K562 (cell line): Measurements from ENCODE around the gene PRKCSH. TPM values are rescaled to one million over a fixed set of nuclear protein-coding genes. Genes with fewer than 3 reads are reported as not detected.
A peak's percentile ranks its signal among the peaks of the same experiment; 100 is the strongest.

Experiments used
- ATAC-seq: fragments of 200-7000 bp; cut with Tn5 transposase; 3 replicates; pipeline ENCODE4 v1.9.1; 2020; ENCODE audit warnings: moderate library complexity
- BruUV-seq: library from RNA; stranded (reverse); fragments of 400-500 nt; replicated peaks from 2 replicates; lab custom pipeline; 2021; lab: Mats Ljungman, UMichigan
- CTCF ChIA-PET: fragments of 300-600 bp; formaldehyde crosslinking; extraction: SDS; loops from one replicate; lab custom pipeline; 2021; ENCODE audit warnings: low intra/inter-chr PET ratio; lab: Yijun Ruan, JAX
- POLR2A ChIA-PET: fragments of 300-600, 350-650 bp; sonication (Branson Sonifier 250); formaldehyde crosslinking; extraction: SDS; loops from one replicate; lab custom pipeline; 2021; ENCODE audit warnings: antibody characterized with exemption, inconsistent platforms; lab: Yijun Ruan, JAX
- DNase-seq, 4 experiments: peaks; one replicate each; pipeline versions ENCODE4 v3.0.0 to v3.0.0-alpha.2; 2011 to 2018; ENCODE audit warnings: low spot score in 3 of 4, mixed read lengths in 3 of 4; ENCODE audit errors: extremely low read depth in 1 of 4
- FAIRE-seq: peaks from 2 replicates; lab custom pipeline; 2011; peaks lifted over from hg19 to GRCh38; lab: Jason Lieb, UNC
- H2AFZ ChIP-seq: 2 replicates; pipeline ENCODE4 v1.6.0; 2011; ENCODE audit warnings: low read depth, low read length, control low read depth, inconsistent platforms
- H3K27ac ChIP-seq: fragments of 200-600 bp; 3 replicates; pipeline ENCODE4 v1.8.0; 2011; ENCODE audit warnings: low read depth, mild to moderate bottlenecking, control low read depth, inconsistent platforms, low read length, moderate library complexity, mixed read lengths; ENCODE audit errors: extremely low read depth
- H3K27me3 ChIP-seq, 2 experiments: fragments of 300-600 bp in 1 of 2; 2 replicates in 1 of 2; 3 replicates in 1 of 2; pipeline versions ENCODE4 v1.6.0 to v1.8.0; 2011; ENCODE audit warnings: inconsistent platforms in 2 of 2, low read length in 2 of 2, mild to moderate bottlenecking in 1 of 2, mixed read lengths in 1 of 2, moderate library complexity in 1 of 2; ENCODE audit not compliant: control insufficient read depth in 2 of 2, insufficient read depth in 2 of 2
- H3K36me3 ChIP-seq: fragments of 300-600 bp; 3 replicates; pipeline ENCODE4 v1.8.0; 2011; ENCODE audit warnings: mild to moderate bottlenecking, low read length, inconsistent platforms; ENCODE audit not compliant: control insufficient read depth, insufficient read depth
- H3K4me1 ChIP-seq, 2 experiments: fragments of 200-600 bp in 1 of 2; replicated peaks in 1 of 2; 2 replicates in 1 of 2; 3 replicates in 1 of 2; pipeline versions ENCODE4 v1.5.1 to v1.8.0; 2011; ENCODE audit warnings: inconsistent platforms in 2 of 2, low read length in 2 of 2, mild to moderate bottlenecking in 1 of 2, mixed read lengths in 1 of 2, moderate library complexity in 1 of 2; ENCODE audit not compliant: control insufficient read depth in 2 of 2, insufficient read depth in 2 of 2
- H3K4me2 ChIP-seq: 2 replicates; pipeline ENCODE4 v1.6.1; 2011; ENCODE audit warnings: low read length, control low read depth, inconsistent platforms, mixed read lengths; ENCODE audit not compliant: insufficient read depth
- H3K4me3 ChIP-seq: fragments of 200-600 bp; sonication (generic), shearing (Covaris generic); 2 replicates; pipeline ENCODE4 v1.5.1; 2016; ENCODE audit warnings: control low read depth, inconsistent platforms
- H3K79me2 ChIP-seq: fragments of 200-600 bp; 3 replicates; pipeline ENCODE4 v1.8.0; 2011; ENCODE audit warnings: low read length, inconsistent platforms; ENCODE audit not compliant: control insufficient read depth, insufficient read depth
- H3K9ac ChIP-seq, 2 experiments: 2 replicates each; pipeline versions ENCODE4 v1.6.0 to v1.6.1; 2011; ENCODE audit warnings: low read depth in 2 of 2, low read length in 2 of 2, control low read depth in 1 of 2, inconsistent platforms in 1 of 2, mild to moderate bottlenecking in 1 of 2, mixed read lengths in 1 of 2; ENCODE audit not compliant: insufficient read depth in 1 of 2
- H3K9me1 ChIP-seq: one replicate; pipeline ENCODE4 v1.6.0; 2011; ENCODE audit warnings: inconsistent platforms, mild to moderate bottlenecking, low read length, moderate library complexity; ENCODE audit not compliant: control insufficient read depth, insufficient read depth
- H3K9me3 ChIP-seq: replicated peaks from 2 replicates; pipeline ENCODE4 v1.5.1; 2011; ENCODE audit warnings: low read depth, low read length, inconsistent platforms; ENCODE audit not compliant: control insufficient read depth, insufficient read depth
- H4K20me1 ChIP-seq: replicated peaks from 2 replicates; pipeline ENCODE4 v1.6.1; 2011; ENCODE audit warnings: low read length, inconsistent platforms, mixed read lengths; ENCODE audit not compliant: control insufficient read depth, insufficient read depth
- BRD9 ChIP-seq: fragments of 450-650 bp; IDR thresholded peaks from 2 replicates; pipeline ENCODE4 v1.6.1; 2018; ENCODE audit warnings: low read depth; ENCODE audit not compliant: partially characterized antibody
- CBX5 ChIP-seq: IDR thresholded peaks from 2 replicates; pipeline ENCODE4 v1.6.1; 2014; ENCODE audit warnings: low read depth, borderline replicate concordance
- MEF2D ChIP-seq: conservative IDR thresholded peaks from 2 replicates; pipeline ENCODE4 v1.6.1; 2016; ENCODE audit warnings: low read depth, missing genetic modification characterization, missing compliant biosample characterization
- NRF1 ChIP-seq, 2 experiments: fragments of 450-650 bp; IDR thresholded peaks in 1 of 2; conservative IDR thresholded peaks in 1 of 2; 2 replicates each; pipeline ENCODE4 v1.6.1; 2014; ENCODE audit warnings: mild to moderate bottlenecking in 2 of 2
- PREB ChIP-seq: sonication (generic); formaldehyde crosslinking; IDR thresholded peaks from 2 replicates; pipeline ENCODE4 v1.8.1; 2023; ENCODE audit warnings: mild to moderate bottlenecking, missing genetic modification reagents
- SRSF7 ChIP-seq: fragments of 200-400 bp; formaldehyde crosslinking; optimal IDR thresholded peaks from 2 replicates; pipeline ENCODE3; 2017; ENCODE audit warnings: mild to moderate bottlenecking, low read depth, low read length
- TCF3 ChIP-seq: sonication (generic); formaldehyde crosslinking; IDR thresholded peaks from 2 replicates; pipeline ENCODE4 v1.4.0; 2020; ENCODE audit warnings: mild to moderate bottlenecking, missing genetic modification reagents
- UBTF ChIP-seq, 2 experiments: IDR thresholded peaks; 2 replicates each; pipeline ENCODE4 v1.6.1; 2012; ENCODE audit warnings: improper control_type of control experiment in 2 of 2, low read depth in 2 of 2, low read length in 2 of 2, borderline replicate concordance in 1 of 2
- ZKSCAN8 ChIP-seq: fragments of 200-800 bp; sonication (Bioruptor generic); IDR thresholded peaks from 2 replicates; pipeline ENCODE4 v1.6.1; 2016; ENCODE audit warnings: missing genetic modification characterization, missing compliant biosample characterization
- ZNF23 ChIP-seq: fragments of 250-450 bp; sonication (Bioruptor Pico); IDR thresholded peaks from 2 replicates; pipeline ENCODE4 v1.4.0; 2020; ENCODE audit warnings: mild to moderate bottlenecking
- ZNF507 ChIP-seq: conservative IDR thresholded peaks from 2 replicates; pipeline ENCODE4 v1.6.1; 2017; ENCODE audit warnings: missing genetic modification characterization, missing compliant biosample characterization
- ZNF644 ChIP-seq: fragments of 200-800 bp; sonication (Bioruptor generic); IDR thresholded peaks from 2 replicates; pipeline ENCODE4 v1.6.1; 2016; ENCODE audit warnings: low read depth, missing genetic modification characterization, missing compliant biosample characterization
- WGBS: fragments of 100-300 bp; shearing (Covaris generic); methylation state at CpG from one replicate; pipeline ENCODE4 v1.1.6; 2016; ENCODE audit warnings: low coverage, mixed read lengths; ENCODE audit not compliant: insufficient coverage; ENCODE audit errors: missing lambda C conversion rate; 5-methylcytosine and 5-hydroxymethylcytosine counted together
- in situ Hi-C: fragments of 300-500 bp; cut with MboI; formaldehyde crosslinking; loops from 4 replicates; pipeline ENCODE4 v1.15.0; 2018; ENCODE audit warnings: inconsistent platforms, mixed read lengths
- intact Hi-C: fragments of 100-400 bp; cut with micrococcal nuclease; formaldehyde crosslinking; loops from 2 replicates; pipeline ENCODE4 v1.14.2; 2022
- polyA plus RNA-seq, 8 experiments: library from polyadenylated mRNA; depleted of rRNA in 4 of 8; stranded (reverse) in 5 of 8; unstranded in 3 of 8; fragments of >200 nt; fragmentation: Nextera tagmentation in 2 of 8; fragmentation: Illumina TruSeq in 1 of 8; extraction: Ambion mirVana in 2 of 8; extraction: Trizol in 1 of 8; gene quantifications; 2 replicates each; pipeline versions ENCODE4 v1.2.1 to v1.2.3, GENCODE V29; 2011 to 2014; ENCODE audit warnings: inconsistent platforms in 1 of 8, missing spikeins in 1 of 8
- total RNA-seq, 7 experiments: library from RNA; depleted of rRNA in 6 of 7; stranded (reverse); fragments of >200 nt in 6 of 7; fragmentation: Illumina TruSeq in 2 of 7; extraction: Trizol in 2 of 7; gene quantifications; 2 replicates each; pipeline versions ENCODE4 v1.2.1 to v1.2.3, GENCODE V29; 2011 to 2021; ENCODE audit warnings: low replicate concordance in 1 of 7
- TF ChIP-seq, protein P1 (sequence below): sonication (generic); formaldehyde crosslinking; IDR thresholded peaks from 2 replicates; pipeline ENCODE4 v1.8.0; 2022; ENCODE audit warnings: mild to moderate bottlenecking, low read depth, missing genetic modification reagents

The PRKCSH gene
- total and polyA plus RNA-seq, 9 of the 15 experiments (the other 6 are each of a cell fraction or from before 2014, with no cell fraction given), result 2.3 to 297 (median 48.1) TPM

DNA sequence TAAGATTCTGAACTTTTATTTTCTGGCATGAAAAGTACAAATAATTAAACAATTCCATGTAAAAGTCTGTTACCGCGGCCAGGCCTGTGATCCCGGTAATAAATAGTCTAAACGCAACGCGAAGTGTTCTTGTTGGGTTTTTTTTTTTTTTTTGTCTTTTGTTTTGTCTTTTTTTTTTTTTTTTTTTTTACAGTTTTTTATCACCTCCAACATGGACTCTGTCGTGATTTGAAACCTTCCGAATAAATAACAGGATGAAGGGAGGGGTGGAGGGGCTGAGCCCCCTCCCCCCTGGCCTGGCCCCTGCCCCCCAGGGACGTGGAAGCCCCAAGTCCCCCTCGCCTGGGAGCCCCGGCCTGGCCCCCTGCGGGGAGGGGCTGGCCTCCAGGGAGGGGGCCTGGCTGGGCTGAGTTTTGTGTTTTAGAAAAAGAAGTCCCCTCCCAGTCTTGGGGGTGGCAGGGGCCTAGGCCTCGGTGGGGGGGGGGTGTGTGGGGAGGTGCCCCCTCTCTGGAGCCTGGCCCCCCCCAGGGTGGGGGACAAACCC lies 16.0 kb downstream of the PRKCSH start:
- CTCF ChIA-PET, result no interaction called here
- no peak overlapping the region for H3K27ac ChIP-seq
- BruUV-seq, result no TSS peak

More for the DNA sequence above, 16.0 kb downstream of the PRKCSH start:
- H3K4me2 ChIP-seq, result no peak overlapping the region
- FAIRE-seq (no peak), ATAC-seq (no peak), DNase-seq (peak in 2 of 4 experiments; percentile 19 to 23)
- no peaks in the 10 kb centered on the region for H4K20me1 ChIP-seq
- H2AFZ ChIP-seq, result no peak overlapping the region
- in situ Hi-C loops (no loop called here), intact Hi-C loops (no loop called here)
- 62% methylated on average over 6 of the region's 13 CpGs for WGBS
- peaks cover 0 to 57% of the 10 kb centered on the region in 2 experiments; a peak in 3 of 5 replicates for H3K4me1 ChIP-seq
- H3K9ac ChIP-seq, result no peak overlapping the region
- TF ChIP-seq CBX5, result no peak
- TF ChIP-seq ZKSCAN8 (CRISPR knock-in tag), result no peak
- no peak for TF ChIP-seq PREB (CRISPR knock-in tag)
- no peak for TF ChIP-seq ZNF23 (CRISPR knock-in tag)
- no peak for TF ChIP-seq UBTF (IDR thresholded peaks at IDR 0.05; ENCODE audit: borderline replicate concordance in 1 of 2, low read depth in 2 of 2, low read length in 2 of 2)
- TF ChIP-seq, protein P1, sequence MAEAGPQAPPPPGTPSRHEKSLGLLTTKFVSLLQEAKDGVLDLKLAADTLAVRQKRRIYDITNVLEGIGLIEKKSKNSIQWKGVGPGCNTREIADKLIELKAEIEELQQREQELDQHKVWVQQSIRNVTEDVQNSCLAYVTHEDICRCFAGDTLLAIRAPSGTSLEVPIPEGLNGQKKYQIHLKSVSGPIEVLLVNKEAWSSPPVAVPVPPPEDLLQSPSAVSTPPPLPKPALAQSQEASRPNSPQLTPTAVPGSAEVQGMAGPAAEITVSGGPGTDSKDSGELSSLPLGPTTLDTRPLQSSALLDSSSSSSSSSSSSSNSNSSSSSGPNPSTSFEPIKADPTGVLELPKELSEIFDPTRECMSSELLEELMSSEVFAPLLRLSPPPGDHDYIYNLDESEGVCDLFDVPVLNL (CRISPR knock-in tag), result no peak
- TF ChIP-seq BRD9, result no peak
- no peak for TF ChIP-seq ZNF507
- no peak for TF ChIP-seq SRSF7
- TF ChIP-seq NRF1 (conservative IDR thresholded peaks at IDR 0.05 in 1 of 2, IDR thresholded peaks at IDR 0.05 in 1 of 2), result no peak
- no peak for TF ChIP-seq ZNF644 (tag)
- TF ChIP-seq TCF3 (CRISPR knock-in tag), result no peak
- no peak for TF ChIP-seq MEF2D (tag)
- H3K4me3 ChIP-seq, result no peak overlapping the region
- POLR2A ChIA-PET, result interaction anchor here (0.7 kb wide), 1 partner anchor 169 kb away, joined by 3 read pairs; no protein-coding TSS in a partner anchor
- no peaks in the 10 kb centered on the region for H3K27me3 ChIP-seq
- no peaks in the 10 kb centered on the region for H3K9me3 ChIP-seq
- H3K36me3 ChIP-seq, result peaks cover 43% of the 10 kb centered on the region; the same call in 1 of the 3 replicates
- H3K9me1 ChIP-seq, result no peaks in the 10 kb centered on the region
- no peaks in the 10 kb centered on the region for H3K79me2 ChIP-seq
